ENCODE measurements around the gene LCP2. TPM values are rescaled to one million over a fixed set of nuclear protein-coding genes. Genes with fewer than 3 reads are reported as not detected.

Gene LCP2
- total RNA-seq = 10 to 100 TPM; 27.5 to 53.8 (median 47.3) TPM

DNA sequence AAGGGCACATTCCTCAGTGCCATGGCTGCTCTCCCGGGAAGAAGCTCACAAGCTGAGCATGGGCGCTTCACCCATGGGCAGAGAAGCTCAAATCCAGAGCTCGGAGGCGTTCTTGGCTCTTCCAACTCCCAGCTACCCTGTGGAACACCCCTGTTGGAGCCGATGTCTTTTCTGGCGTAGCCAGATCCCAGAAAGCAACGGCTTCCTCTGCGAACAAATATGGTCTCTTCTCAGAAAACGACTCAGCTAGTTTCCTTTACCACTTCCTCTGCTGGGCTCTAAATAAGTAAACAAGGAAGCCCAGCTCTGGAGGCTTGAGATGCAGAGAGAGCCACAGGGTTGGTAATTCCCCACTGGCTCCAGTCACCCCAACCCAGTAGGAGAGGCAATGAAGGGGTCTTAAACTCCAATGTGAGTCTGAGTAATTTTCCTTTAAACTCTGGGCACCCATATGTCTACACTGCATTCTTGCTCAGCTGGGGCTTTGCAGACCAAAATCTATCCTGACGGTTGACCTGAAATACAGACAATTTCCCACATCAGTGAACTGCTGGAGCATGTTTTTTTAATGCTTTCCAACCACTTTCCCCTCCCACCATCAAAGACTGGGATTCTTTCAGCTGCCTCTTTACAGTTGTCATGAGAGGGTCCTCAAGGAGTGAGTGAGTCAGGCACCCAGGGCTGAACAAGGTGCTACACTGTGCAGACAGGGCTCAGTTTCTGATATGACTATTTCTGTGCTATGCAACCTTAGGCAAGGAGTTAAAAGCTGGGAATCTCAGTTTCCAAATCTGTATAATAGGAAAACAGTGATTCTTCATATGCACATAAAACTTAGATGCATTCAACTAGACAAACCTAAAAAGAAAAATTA is at the start of gene LCP2:
LCP2 (minus strand) TSS at position 189 of the 874 bp plus-strand sequence; CDS start at position 23, 166 bp downstream.
- Histone ChIP-seq H3K4me3 (peak within 1 kb of the TSS; percentile 19 to 51 (median 35)), H3K27me3 (no peaks in the 10 kb centered on the region), H3K9me3 (no peaks in the 10 kb centered on the region), H3K27ac (peak within 1 kb of the TSS in 3 of 4 donors; percentile 79 to 82 (median 80)), H3K4me1 (peaks cover 0 to 17% (median 13%) of the 10 kb centered on the region in 4 donors), H3K36me3 (no peaks in the 10 kb centered on the region)
- 67 to 69% methylated on average over 10 of the region's 10 CpGs for WGBS, 2 donors
- DNase-seq (ENCODE audit: low spot score in 2 of 2) = no peak
- TF ChIP-seq EP300 (IDR thresholded peaks at IDR 0.05) (peak in 1 of 2 donors; percentile 50), POLR2A (IDR thresholded peaks at IDR 0.05) (peak in 1 of 2 donors; percentile 33)
- TF ChIP-seq, protein P1, sequence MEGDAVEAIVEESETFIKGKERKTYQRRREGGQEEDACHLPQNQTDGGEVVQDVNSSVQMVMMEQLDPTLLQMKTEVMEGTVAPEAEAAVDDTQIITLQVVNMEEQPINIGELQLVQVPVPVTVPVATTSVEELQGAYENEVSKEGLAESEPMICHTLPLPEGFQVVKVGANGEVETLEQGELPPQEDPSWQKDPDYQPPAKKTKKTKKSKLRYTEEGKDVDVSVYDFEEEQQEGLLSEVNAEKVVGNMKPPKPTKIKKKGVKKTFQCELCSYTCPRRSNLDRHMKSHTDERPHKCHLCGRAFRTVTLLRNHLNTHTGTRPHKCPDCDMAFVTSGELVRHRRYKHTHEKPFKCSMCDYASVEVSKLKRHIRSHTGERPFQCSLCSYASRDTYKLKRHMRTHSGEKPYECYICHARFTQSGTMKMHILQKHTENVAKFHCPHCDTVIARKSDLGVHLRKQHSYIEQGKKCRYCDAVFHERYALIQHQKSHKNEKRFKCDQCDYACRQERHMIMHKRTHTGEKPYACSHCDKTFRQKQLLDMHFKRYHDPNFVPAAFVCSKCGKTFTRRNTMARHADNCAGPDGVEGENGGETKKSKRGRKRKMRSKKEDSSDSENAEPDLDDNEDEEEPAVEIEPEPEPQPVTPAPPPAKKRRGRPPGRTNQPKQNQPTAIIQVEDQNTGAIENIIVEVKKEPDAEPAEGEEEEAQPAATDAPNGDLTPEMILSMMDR (IDR thresholded peaks at IDR 0.05) = no peak

- DNase-seq (ENCODE audit: low spot score in 2 of 2) = no peak
- no peaks in the 10 kb centered on the region for H3K27me3 ChIP-seq
- H3K9me3 ChIP-seq = no peaks in the 10 kb centered on the region
- no peak overlapping the region for H3K27ac ChIP-seq
- 83 to 84% methylated on average over 9 of the region's 9 CpGs for WGBS, 2 donors
- no peak overlapping the region for H3K4me3 ChIP-seq
- TF ChIP-seq EP300 (IDR thresholded peaks at IDR 0.05) (no peak), POLR2A (IDR thresholded peaks at IDR 0.05) (no peak)
- TF ChIP-seq, protein P1 (IDR thresholded peaks at IDR 0.05) = no peak
- H3K4me1 ChIP-seq = peaks cover 0 to 9% (median 0%) of the 10 kb centered on the region in 4 donors
- H3K36me3 ChIP-seq = no peaks in the 10 kb centered on the region
Observed at GRCh38 chr5:170347022-170347567, 49.5 kb upstream of the LCP2 start.

- H3K36me3 ChIP-seq = no peaks in the 10 kb centered on the region
- H3K4me3 ChIP-seq = no peak overlapping the region
- H3K27me3 ChIP-seq = no peaks in the 10 kb centered on the region
- 100% methylated on average over 1 of the region's 1 CpG for WGBS, 2 donors
- H3K9me3 ChIP-seq = no peaks in the 10 kb centered on the region
- TF ChIP-seq EP300 (IDR thresholded peaks at IDR 0.05) (no peak), POLR2A (IDR thresholded peaks at IDR 0.05) (no peak)
- TF ChIP-seq, protein P1 (IDR thresholded peaks at IDR 0.05) = no peak
- DNase-seq (ENCODE audit: low spot score in 2 of 2) = no peak
- H3K27ac ChIP-seq = no peak overlapping the region
- H3K4me1 ChIP-seq = peaks cover 0 to 9% (median 0%) of the 10 kb centered on the region in 4 donors
Observed at GRCh38 chr5:170345971-170346370, 48.4 kb upstream of the LCP2 start.

GRCh38 chr5:170343177-170343576 is 45.6 kb upstream of the LCP2 start:
- DNase-seq (ENCODE audit: low spot score in 2 of 2) = no peak
- no peak overlapping the region for H3K4me3 ChIP-seq
- 88 to 91% methylated on average over 3 of the region's 3 CpGs for WGBS, 2 donors
- TF ChIP-seq, protein P1 (IDR thresholded peaks at IDR 0.05) = no peak
- no peak for TF ChIP-seq POLR2A (IDR thresholded peaks at IDR 0.05)
- no peak for TF ChIP-seq EP300 (IDR thresholded peaks at IDR 0.05)
- H3K4me1 ChIP-seq = peaks cover 0 to under 1% (median 0%) of the 10 kb centered on the region in 4 donors
- H3K27me3 ChIP-seq = no peaks in the 10 kb centered on the region
- no peaks in the 10 kb centered on the region for H3K36me3 ChIP-seq
- no peaks in the 10 kb centered on the region for H3K9me3 ChIP-seq
- H3K27ac ChIP-seq = no peak overlapping the region

Data from tibial nerve (tissue), 4 donors.